Mammary microvascular endothelial cell (primary cell): ENCODE measurements around the gene COA1. TPM values are rescaled to one million over a fixed set of nuclear protein-coding genes. Genes with fewer than 3 reads are reported as not detected.

ENCODE experiments used
- total RNA-seq: library from RNA; depleted of rRNA; stranded (reverse); fragments of >200 nt; gene quantifications from 2 replicates; pipeline ENCODE4 v1.2.3, GENCODE V29; 2015

The COA1 gene, protein sequence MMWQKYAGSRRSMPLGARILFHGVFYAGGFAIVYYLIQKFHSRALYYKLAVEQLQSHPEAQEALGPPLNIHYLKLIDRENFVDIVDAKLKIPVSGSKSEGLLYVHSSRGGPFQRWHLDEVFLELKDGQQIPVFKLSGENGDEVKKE
- total RNA-seq: 47.3 and 55.6 TPM in 2 replicates

DNA sequence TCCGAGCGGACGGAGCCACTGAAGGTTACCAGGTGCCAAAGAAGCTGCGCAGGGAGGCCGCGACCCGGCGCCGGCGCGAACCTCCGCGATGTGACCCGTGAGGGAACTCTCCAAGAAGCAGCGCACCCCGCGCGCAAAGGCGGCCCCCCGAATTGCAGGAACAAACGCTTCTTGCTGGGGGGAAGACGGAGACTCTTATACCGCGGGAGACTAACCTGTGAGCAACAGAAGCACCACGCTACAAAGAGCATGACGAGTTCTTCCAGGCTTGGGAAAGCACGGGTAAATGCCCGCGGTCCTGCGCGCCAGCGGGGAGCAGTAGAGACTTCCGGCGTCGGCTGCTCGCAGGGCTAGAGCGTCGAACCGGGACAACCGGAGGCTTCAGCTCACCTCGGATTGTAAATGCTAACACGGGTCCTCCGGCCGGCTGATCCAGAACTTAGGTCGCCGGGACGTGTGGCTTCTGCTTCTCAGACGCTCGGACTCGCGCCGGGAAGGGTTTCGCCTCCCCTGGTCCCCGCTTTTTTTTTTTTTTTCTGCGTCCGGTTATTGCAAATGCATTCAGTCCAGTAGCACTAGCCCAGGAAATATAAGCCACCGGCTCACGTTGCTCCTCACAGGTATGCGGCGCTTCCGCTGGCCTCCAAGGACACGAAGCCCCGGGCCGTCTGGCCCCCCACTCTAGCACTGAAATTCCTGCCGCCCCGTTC is at the start of gene COA1:
COA1 (minus strand) TSS at position 310 of the 710 bp plus-strand sequence. CDS start 80,909 bp downstream, outside the sequence.

DNA sequence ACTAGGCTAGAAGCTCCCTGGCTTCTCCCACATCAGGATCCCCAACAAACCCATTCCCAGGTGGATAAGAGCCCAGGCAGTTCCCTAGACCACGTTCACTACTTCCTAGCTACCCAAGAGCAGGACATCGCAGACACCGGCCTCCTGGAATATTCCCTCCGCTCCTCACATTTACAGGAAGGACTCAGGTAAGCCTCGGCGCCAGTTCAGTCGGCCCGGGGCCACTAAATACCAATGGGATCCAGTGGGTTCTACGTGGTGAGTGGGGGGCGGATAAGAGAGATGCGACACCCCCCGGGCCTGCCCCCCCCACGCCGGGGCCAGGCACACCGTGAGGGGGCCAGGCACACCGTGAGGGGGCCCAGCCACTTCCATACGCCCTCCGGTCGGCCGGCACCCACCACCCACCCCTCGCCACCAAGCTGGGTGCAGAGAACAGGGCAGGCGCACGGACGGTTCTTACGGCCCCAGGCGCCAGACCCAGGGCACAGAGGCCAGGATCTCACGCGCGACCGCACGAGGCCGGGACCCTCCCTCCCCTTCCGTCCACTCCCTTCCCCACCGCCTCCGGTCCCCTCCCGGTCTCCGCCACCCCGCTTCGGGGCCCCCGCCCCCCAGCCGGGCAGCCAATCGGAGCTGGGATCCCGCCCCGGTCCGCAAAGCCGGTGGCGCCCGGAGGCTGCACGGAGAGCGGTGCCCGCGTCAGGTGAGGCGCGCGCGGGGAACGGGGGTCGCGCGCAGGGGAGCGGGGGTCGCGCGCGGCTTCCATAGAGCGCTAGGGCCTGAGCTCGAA is 28.9 kb upstream of the COA1 start, which contains the start of gene BLVRA:
BLVRA (plus strand) TSS at position 652 of the 793 bp plus-strand sequence. CDS start 12,479 bp downstream, outside the sequence.

Other genes starting within 250 kb of the COA1 start
- 49.4 and 53.9 TPM in 2 replicates for gene STK17A, start 146.4 kb downstream of the COA1 start, total RNA-seq
- 58.6 and 60.5 TPM in 2 replicates for gene BLVRA, start 29.2 kb upstream of the COA1 start, total RNA-seq
- 130 and 146 TPM in 2 replicates for gene MRPS24, start 140.0 kb upstream of the COA1 start, total RNA-seq
- 19.5 and 20.4 TPM in 2 replicates for gene URGCP, start 177.1 kb upstream of the COA1 start, total RNA-seq
- 25.0 and 34.4 TPM in 2 replicates for gene UBE2D4, start 196.9 kb upstream of the COA1 start, total RNA-seq